IPS-18c (cell line): ENCODE measurements around the gene MMP13.
"Not testable (repeated sequence)": the region's sequence is repeated elsewhere in the genome, so short reads cannot be mapped to it uniquely, and the experiment has no call there.

ENCODE experiments used
- H3K4me3 ChIP-seq: 2 replicates; pipeline ENCODE4 v1.7.0; 2013; ENCODE audit warnings: low read depth, mild to moderate bottlenecking, low read length, moderate library complexity; ENCODE audit not compliant: insufficient read depth
- H3K9me3 ChIP-seq: one replicate; pipeline ENCODE4 v1.6.1; 2013; ENCODE audit warnings: mild to moderate bottlenecking, low read length, moderate library complexity; ENCODE audit not compliant: control insufficient read depth, insufficient read depth

MMP13 gene

DNA sequence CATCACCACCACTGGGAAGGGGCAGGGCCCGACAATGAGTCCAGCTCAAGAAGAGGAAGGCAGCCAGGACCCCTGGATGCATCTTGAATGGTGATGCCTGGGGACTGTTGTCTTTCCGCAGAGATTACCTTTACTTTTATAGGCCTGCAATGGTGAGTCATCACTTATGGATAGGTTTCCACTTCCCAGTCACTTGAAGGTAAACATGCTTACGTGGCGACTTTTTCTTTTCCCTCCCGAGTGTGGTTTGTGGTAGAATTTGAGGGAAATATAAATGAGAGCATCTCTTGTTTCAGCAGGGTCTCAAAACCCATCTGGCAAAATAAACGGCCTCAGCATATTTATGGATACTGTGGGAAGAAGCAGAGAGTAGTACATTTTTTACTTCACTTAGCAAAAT lies at the start of gene MMP13:
Gene MMP13, minus strand, starts transcription at position 109 of the 400 bp plus-strand sequence. Its CDS starts 27 bp downstream, at position 82.
- Histone ChIP-seq H3K9me3 (no peaks in the 10 kb centered on the region), H3K4me3 (no peak within 1 kb of the TSS)

- H3K9me3 ChIP-seq, H3K4me3 ChIP-seq: not testable (repeated sequence)
Measured at GRCh38 chr11:103004234-103004633, 48.7 kb upstream of the MMP13 start.

DNA sequence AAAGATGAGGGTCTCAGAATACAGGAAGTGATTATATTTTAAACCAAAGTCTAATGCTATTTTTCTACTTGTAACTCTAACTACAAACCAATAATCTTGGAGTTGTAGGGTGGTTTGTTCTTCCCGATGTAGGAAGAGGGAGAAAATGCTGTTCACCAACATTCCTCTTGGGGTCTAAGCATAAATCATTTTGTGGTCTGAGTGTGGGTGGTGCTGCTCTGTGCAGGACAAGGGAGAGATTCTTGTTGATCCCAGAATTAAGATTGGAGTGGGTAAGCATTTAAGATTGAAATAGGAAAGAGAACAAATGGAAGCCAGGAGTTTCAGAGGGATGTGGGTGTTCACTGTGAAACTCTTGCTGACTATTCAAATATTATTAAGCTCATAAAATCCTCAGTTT lies 38.6 kb upstream of the MMP13 start:
- Histone ChIP-seq H3K4me3 (no peak overlapping the region), H3K9me3 (no peaks in the 10 kb centered on the region)

DNA sequence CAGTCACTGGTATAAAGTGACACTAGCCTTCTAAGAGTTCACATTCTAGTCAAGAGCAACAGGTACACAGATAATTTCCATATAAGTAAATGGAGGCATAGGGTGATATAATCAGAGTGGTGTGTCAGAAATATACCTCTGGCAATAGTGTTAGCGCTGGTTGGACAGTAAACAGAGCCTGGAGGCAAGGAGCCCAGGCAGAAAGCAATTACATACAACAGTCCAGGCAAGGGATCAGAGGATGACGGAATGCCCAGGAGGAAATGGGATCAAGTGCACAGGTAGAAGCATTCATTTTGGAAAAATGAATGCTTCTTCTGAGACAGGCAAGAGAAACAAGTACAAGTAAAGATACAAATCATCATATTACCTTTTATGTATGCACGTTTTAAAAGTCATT lies 36.2 kb upstream of the MMP13 start:
- H3K4me3 ChIP-seq, result no peak overlapping the region

GRCh38 chr11:102990145-102990544 lies 34.6 kb upstream of the MMP13 start:
- Histone ChIP-seq H3K4me3 (no peak overlapping the region), H3K9me3 (no peaks in the 10 kb centered on the region)

More for the DNA sequence above, 36.2 kb upstream of the MMP13 start:
- H3K9me3 ChIP-seq, result no peaks in the 10 kb centered on the region

- Histone ChIP-seq H3K9me3 (no peaks in the 10 kb centered on the region), H3K4me3 (no peak overlapping the region)
Measured at GRCh38 chr11:102989379-102990047, 34.0 kb upstream of the MMP13 start.

DNA sequence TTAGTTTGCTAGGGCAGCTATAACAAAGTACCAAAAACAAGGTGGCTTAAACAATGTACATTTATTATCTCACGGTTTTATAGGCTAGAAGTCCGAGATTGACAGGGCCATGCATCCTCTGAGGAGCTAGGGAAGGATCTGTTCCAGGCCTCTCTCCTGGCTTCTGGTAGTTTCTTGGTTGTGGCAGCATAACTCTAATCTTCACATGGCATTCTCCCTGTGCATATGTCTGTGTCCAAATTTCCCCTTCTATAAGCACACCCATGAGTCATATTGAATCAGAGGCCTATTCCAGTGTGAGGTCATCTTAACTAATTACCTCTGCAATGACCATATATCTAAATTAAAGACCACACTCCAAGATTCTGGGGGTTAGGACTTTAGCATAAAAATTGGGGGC lies 31.3 kb upstream of the MMP13 start:
- Histone ChIP-seq H3K9me3 (no peaks in the 10 kb centered on the region), H3K4me3 (no peak overlapping the region)

GRCh38 chr11:102985850-102986249 lies 30.3 kb upstream of the MMP13 start:
- H3K9me3 ChIP-seq, result no peaks in the 10 kb centered on the region
- H3K4me3 ChIP-seq, result no peak overlapping the region

DNA sequence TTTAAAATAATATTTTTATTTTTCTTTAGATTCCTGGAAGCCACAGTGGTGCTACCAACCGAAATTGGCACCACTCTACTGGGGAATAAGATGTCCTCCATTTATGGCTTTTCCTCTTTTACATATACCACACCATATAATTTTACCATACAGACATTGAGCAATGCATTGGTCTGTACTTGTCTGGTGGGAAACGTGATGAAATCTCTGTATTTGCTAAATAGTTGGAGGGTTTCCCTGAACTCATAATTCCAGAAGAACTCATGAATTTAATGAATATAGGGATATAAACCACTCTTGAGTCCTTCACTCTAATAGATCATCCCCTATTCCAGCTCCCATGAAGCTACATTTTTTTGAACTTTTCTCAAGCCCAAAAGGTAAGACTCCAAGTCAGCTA lies 28.0 kb upstream of the MMP13 start:
- Histone ChIP-seq H3K4me3 (no peak overlapping the region), H3K9me3 (no peaks in the 10 kb centered on the region)

DNA sequence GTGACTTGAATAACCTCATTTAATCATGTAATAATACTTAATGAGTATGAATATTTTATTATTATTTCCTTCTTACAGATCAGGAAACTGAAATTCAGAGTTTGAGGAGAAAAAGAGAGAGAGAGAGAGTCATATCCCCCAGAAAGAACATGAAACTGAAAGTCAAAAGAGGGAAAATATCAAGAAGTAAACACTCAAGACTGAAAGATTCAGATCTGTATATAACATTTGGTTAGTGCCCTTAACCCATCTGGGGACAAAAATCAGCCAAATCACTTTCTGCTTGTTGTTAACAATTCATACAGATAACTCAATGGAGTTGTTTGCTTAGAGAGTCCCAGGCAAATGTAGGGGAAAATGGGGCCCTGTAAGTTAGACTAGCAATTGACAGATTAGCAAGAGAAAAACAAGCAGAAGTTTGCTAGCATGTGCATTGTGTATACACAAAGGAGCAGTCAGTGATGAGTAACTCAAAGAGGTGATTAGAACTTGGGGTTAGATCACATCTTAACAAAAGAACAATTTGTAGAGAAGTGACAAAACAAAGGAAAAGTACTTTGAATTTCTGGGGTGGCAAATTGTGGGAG lies 25.9 kb upstream of the MMP13 start:
- no peaks in the 10 kb centered on the region for H3K9me3 ChIP-seq

DNA sequence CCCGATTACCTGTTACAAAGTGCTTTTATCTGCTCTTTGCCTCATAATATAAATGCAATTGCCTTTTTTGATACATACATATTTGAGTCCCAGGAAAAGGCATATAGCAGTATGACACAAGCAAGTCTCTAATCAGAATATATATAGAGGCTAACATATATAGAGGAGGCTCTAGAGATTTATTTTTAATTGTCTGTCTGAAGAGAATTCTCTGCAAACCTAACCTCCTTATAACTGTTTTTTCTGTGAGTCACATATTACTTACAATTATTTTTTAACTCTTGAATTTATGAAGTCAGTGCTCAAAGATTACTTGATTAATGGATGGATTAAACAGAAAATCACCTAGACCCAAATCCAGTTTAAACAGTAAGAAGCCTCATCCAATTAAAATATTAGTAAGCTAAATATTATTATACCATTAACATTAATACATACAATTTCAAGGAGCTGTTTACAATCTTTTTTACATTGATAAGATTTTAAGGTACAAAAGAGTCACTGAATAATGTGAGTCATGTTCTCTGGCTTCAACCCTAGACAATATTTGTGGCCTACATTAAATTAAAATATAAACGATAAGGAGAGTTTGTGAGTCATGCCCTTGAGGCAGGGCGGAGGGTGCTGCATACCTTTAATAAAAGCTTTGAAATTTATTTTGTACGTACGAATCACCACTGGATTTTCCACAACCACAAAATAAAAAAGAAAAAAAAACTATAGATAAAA lies 19.2 kb upstream of the MMP13 start:
- Histone ChIP-seq H3K4me3 (no peak overlapping the region), H3K9me3 (no peaks in the 10 kb centered on the region)

More for the DNA sequence above, 25.9 kb upstream of the MMP13 start:
- no peak overlapping the region for H3K4me3 ChIP-seq

- not testable (repeated sequence) for H3K9me3 ChIP-seq, H3K4me3 ChIP-seq
Measured at GRCh38 chr11:102973698-102974097, 18.2 kb upstream of the MMP13 start.

DNA sequence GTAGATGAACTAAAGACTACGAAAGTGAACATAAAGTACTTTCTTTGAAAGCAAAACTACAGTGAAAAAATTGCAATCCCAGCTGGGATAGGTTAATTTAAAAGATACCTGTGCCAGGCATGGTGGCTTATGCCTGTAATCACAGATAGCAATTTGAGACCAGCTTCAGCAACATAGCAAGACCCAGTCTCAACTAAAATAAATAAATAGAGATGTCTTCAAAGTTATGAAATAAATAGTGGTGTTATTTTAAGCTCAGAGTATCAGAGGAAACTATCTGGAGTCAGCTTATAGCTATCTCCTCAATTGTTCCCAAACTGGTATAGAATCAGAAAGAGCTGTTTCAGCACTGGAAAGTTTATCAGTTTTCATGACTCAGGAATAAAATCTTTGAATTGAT lies 17.3 kb upstream of the MMP13 start:
- H3K4me3 ChIP-seq, result no peak overlapping the region
- no peaks in the 10 kb centered on the region for H3K9me3 ChIP-seq

DNA sequence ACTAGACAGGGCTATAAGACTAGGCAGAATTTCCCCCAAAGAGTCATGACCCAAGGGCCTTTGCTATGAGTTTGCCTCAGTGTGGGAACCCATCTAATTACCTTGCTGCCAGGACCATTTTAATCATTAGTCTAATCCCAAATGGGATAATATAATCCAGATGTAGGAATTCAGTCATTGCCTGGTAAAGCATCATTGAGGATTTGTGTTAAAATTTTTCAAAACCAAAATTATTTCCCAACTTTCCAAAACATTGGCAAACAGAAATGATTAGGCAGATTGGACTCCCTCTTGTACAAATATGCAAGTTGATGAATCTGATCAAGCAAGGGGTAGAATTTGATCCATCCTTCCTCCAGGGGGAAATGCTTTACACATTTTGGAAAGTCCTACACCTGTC lies 16.2 kb upstream of the MMP13 start:
- no peak overlapping the region for H3K4me3 ChIP-seq
- no peaks in the 10 kb centered on the region for H3K9me3 ChIP-seq

GRCh38 chr11:102967497-102967896 lies 12.0 kb upstream of the MMP13 start:
- H3K4me3 ChIP-seq, result no peak overlapping the region
- H3K9me3 ChIP-seq, result no peaks in the 10 kb centered on the region

- Histone ChIP-seq H3K9me3 (no peaks in the 10 kb centered on the region), H3K4me3 (no peak overlapping the region)
Measured at GRCh38 chr11:102966011-102966410, 10.5 kb upstream of the MMP13 start.

- no peak overlapping the region for H3K4me3 ChIP-seq
- H3K9me3 ChIP-seq, result no peaks in the 10 kb centered on the region
Measured at GRCh38 chr11:102964867-102965266, 9.3 kb upstream of the MMP13 start.

DNA sequence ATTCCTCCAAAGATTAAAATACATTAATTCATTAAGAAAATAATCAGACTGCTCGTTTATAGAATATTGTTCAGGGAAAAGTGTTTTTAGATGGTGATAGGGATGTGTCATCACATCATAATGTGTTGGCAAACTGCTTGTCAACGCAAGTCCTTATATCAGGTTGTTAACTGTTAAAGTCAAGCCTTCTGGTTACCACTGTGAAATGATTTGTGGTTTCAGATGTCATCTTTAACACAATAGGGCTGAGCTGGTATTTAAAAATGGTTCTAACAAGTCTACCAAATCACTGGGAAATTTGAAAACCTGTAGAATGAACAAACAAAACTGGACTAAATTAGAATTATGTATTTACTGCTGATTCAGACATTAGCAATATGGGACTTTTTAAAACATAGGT lies 2.4 kb upstream of the MMP13 start:
- H3K4me3 ChIP-seq, result no peak overlapping the region
- no peaks in the 10 kb centered on the region for H3K9me3 ChIP-seq
